GM19468 (cell line): ENCODE measurements around the gene DLK1.

Source experiments
- ATAC-seq: cut with Tn5 transposase; IDR thresholded peaks from one replicate; pipeline ENCODE4 v1.9.1; 2021; ENCODE audit warnings: mild to moderate bottlenecking, moderate library complexity, moderate number of reproducible peaks; ENCODE audit not compliant: unreplicated experiment; ENCODE audit errors: extremely low read depth

DLK1 gene

GRCh38 chr14:100785626-100786025, 58.9 kb downstream of the DLK1 start:
- ATAC-seq = no peak

GRCh38 chr14:100786131-100786530, 59.4 kb downstream of the DLK1 start:
- ATAC-seq = no peak

- ATAC-seq = no peak
These were observed 60.0 kb downstream of the DLK1 start for GRCh38 chr14:100786576-100787219.

GRCh38 chr14:100787659-100788058, 61.0 kb downstream of the DLK1 start:
- ATAC-seq = no peak
